HepG2 (cell line): Measurements from ENCODE around the gene NATD1. TPM values are rescaled to one million over a fixed set of nuclear protein-coding genes. Genes with fewer than 3 reads are reported as not detected.

ENCODE experiments used
- ARNT2 ChIP-seq: sonication (generic); formaldehyde crosslinking; IDR thresholded peaks from 2 replicates; pipeline ENCODE4 v1.8.0; 2022; ENCODE audit warnings: mild to moderate bottlenecking, low read depth, missing genetic modification reagents, moderate library complexity
- CTCF ChIP-seq: sonication (generic); formaldehyde crosslinking; IDR thresholded peaks from 2 replicates; pipeline ENCODE4 v1.5.0; 2020; ENCODE audit warnings: mild to moderate bottlenecking, missing genetic modification reagents, moderate library complexity
- E2F1 ChIP-seq: sonication (generic); formaldehyde crosslinking; IDR thresholded peaks from 2 replicates; pipeline ENCODE4 v1.5.0; 2020; ENCODE audit warnings: missing genetic modification reagents
- KLF6 ChIP-seq: IDR thresholded peaks from 2 replicates; pipeline ENCODE4 v1.8.0; 2016; ENCODE audit warnings: missing biosample characterization, missing genetic modification reagents
- PAWR ChIP-seq: sonication (generic); formaldehyde crosslinking; IDR thresholded peaks from 2 replicates; pipeline ENCODE4 v1.4.0; 2020; ENCODE audit warnings: missing genetic modification reagents, mild to moderate bottlenecking, borderline replicate concordance
- RBFOX2 ChIP-seq: fragments of 200-400 bp; formaldehyde crosslinking; IDR thresholded peaks from 2 replicates; pipeline ENCODE4 v1.6.1; 2017; ENCODE audit warnings: low read depth, mild to moderate bottlenecking, low read length
- RBM22 ChIP-seq: fragments of 200-400 bp; formaldehyde crosslinking; optimal IDR thresholded peaks from 2 replicates; pipeline ENCODE3; 2017; ENCODE audit warnings: mild to moderate bottlenecking, low read length, moderate library complexity
- SP2 ChIP-seq: sonication (generic); formaldehyde crosslinking; IDR thresholded peaks from 2 replicates; pipeline ENCODE4 v1.5.1; 2020; ENCODE audit warnings: mild to moderate bottlenecking, missing genetic modification reagents
- STAG1 ChIP-seq: sonication (generic); formaldehyde crosslinking; IDR thresholded peaks from 2 replicates; pipeline ENCODE4 v1.4.0; 2020; ENCODE audit warnings: missing genetic modification reagents
- TAF1 ChIP-seq: sonication (generic); formaldehyde crosslinking; IDR thresholded peaks from 2 replicates; pipeline ENCODE4 v1.4.0; 2020; ENCODE audit warnings: missing genetic modification reagents
- TGIF2 ChIP-seq: IDR thresholded peaks from 2 replicates; pipeline ENCODE4 v1.6.1; 2016; ENCODE audit warnings: control low read depth, missing compliant biosample characterization
- ZFP91 ChIP-seq: sonication (generic); formaldehyde crosslinking; IDR thresholded peaks from 2 replicates; pipeline ENCODE4 v1.9.0; 2022; ENCODE audit warnings: missing genetic modification reagents, mild to moderate bottlenecking, borderline replicate concordance
- ZNF280B ChIP-seq: sonication (generic); formaldehyde crosslinking; IDR thresholded peaks from 2 replicates; pipeline ENCODE4 v1.5.0; 2020; ENCODE audit warnings: missing genetic modification reagents, mild to moderate bottlenecking, borderline replicate concordance
- ZNF317 ChIP-seq: sonication (generic); formaldehyde crosslinking; IDR thresholded peaks from 2 replicates; pipeline ENCODE4 v1.5.0; 2020; ENCODE audit warnings: mild to moderate bottlenecking, missing genetic modification reagents
- ZNF572 ChIP-seq: sonication (generic); formaldehyde crosslinking; IDR thresholded peaks from 2 replicates; pipeline ENCODE4 v1.5.1; 2020; ENCODE audit warnings: mild to moderate bottlenecking, missing genetic modification reagents
- ZNF816 ChIP-seq: sonication (generic); formaldehyde crosslinking; IDR thresholded peaks from 2 replicates; pipeline ENCODE4 v1.8.0; 2022; ENCODE audit warnings: missing genetic modification reagents, mild to moderate bottlenecking, borderline replicate concordance
- ZUFSP ChIP-seq: sonication (generic); formaldehyde crosslinking; IDR thresholded peaks from 2 replicates; pipeline ENCODE4 v1.9.0; 2021; ENCODE audit warnings: missing genetic modification reagents, mild to moderate bottlenecking, borderline replicate concordance
- polyA plus RNA-seq, 8 experiments: library from polyadenylated mRNA; depleted of rRNA in 3 of 8; stranded (reverse) in 7 of 8; unstranded in 1 of 8; fragments of >200 nt; fragmentation: Illumina TruSeq in 4 of 8; extraction: Trizol in 4 of 8; gene quantifications; 2 replicates each; pipeline versions ENCODE4 v1.2.1 to v1.2.3, GENCODE V29; 2011 to 2016; ENCODE audit warnings: low read depth in 4 of 8, missing spikeins in 1 of 8, mixed read lengths in 1 of 8; ENCODE audit not compliant: insufficient read depth in 1 of 8
- total RNA-seq, 5 experiments: library from RNA; depleted of rRNA; stranded (reverse); fragments of >200 nt; fragmentation: Illumina TruSeq; extraction: Trizol; gene quantifications; 2 replicates each; pipeline ENCODE4 v1.2.3, GENCODE V29; 2016; ENCODE audit warnings: low read depth in 1 of 5

NATD1 gene
- total and polyA plus RNA-seq, 2 of the 13 experiments (the other 11 are each of a cell fraction or from before 2014, with no cell fraction given): 0.31 to 2.3 TPM

- no peak for TF ChIP-seq ZNF280B (CRISPR knock-in tag)
- TF ChIP-seq ZNF572 (CRISPR knock-in tag): no peak
- TF ChIP-seq TGIF2 (CRISPR knock-in tag): peak; percentile 72; the same call in 1 of the 2 replicates
- TF ChIP-seq RBM22: no peak
- no peak for TF ChIP-seq ZUFSP (CRISPR knock-in tag)
- TF ChIP-seq TAF1: peak; percentile 97
- 0 out of 2 replicates have a peak, but pooled peaks have one; percentile 4 for TF ChIP-seq ZNF317 (CRISPR knock-in tag)
- no peak; the same call in 1 of the 2 replicates for TF ChIP-seq ZFP91 (CRISPR knock-in tag)
- TF ChIP-seq STAG1 (CRISPR knock-in tag): no peak
- 0 out of 2 replicates have a peak, but pooled peaks have one; percentile 11 for TF ChIP-seq CTCF
- 0 out of 2 replicates have a peak, but pooled peaks have one; percentile 15 for TF ChIP-seq E2F1 (CRISPR knock-in tag)
- TF ChIP-seq KLF6: peak; percentile 82
- peak; percentile 70 for TF ChIP-seq ARNT2 (CRISPR knock-in tag)
- peak; percentile 96 for TF ChIP-seq RBFOX2
- TF ChIP-seq ZNF816 (CRISPR knock-in tag): no peak
- TF ChIP-seq SP2: peak; percentile 90
- TF ChIP-seq PAWR: no peak
These were observed 31.3 kb upstream of the NATD1 start, which contains the start of gene MAP2K3 (continued) for GRCh38 chr17:21284319-21285163.
